GM12874 (cell line): ENCODE results near the gene LRIG1.

ENCODE experiments used
- CTCF ChIP-seq: IDR thresholded peaks from 2 replicates; pipeline ENCODE4 v1.5.1; 2011; ENCODE audit warnings: low read depth, mild to moderate bottlenecking, control low read depth, low read length, moderate library complexity; ENCODE audit not compliant: insufficient read depth

Gene LRIG1

GRCh38 chr3:66396888-66397287 lies 103.9 kb downstream of the LRIG1 start:
- TF ChIP-seq CTCF = no peak

DNA sequence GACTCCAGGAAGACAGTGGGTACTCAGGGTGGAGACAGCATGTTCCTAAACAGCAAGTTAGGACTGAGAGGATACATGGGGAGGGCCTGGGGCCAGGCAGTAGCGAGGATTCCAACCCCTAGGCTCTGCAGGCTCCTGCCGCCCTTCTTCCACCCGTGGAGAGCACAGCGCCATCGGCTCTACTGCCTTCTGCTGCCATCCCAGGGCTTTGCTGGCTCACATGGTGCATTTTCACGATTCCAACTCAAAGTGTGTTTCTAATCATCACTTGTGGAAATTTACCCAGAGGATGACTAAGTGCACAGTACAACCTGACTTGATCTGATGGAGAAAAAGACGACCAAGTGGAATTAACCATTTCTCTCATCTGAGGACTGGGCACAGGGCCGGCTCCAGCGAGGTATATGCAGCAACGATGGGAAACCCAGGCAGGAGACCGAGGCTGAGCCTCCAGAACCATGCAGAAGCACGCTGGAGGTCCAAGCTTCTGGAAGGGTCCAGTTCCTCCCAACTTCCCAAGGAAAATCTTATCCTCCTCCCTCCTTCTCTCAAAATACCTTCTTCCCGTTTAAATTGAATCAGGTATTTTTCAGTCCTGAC lies 104.6 kb downstream of the LRIG1 start:
- no peak for TF ChIP-seq CTCF

DNA sequence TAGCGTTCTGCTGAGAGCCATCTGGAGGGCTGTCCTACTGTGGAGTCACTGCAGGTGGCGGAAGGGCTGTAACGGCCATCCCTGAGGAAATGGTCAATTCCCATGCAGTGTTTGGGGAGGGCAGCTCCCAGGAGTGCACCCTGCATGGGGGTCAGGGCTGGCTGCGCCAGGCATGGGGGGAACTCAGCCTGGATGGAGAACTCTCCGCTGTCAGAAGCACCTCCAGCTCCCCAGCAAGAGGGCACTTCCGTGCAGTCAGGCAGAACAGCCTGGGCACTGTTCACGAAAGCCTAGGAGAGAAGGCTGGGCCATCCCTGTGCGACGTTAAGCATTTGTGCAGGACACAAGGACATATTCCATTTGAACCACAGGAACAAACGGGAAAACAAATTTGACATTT lies 105.2 kb downstream of the LRIG1 start:
- no peak for TF ChIP-seq CTCF

GRCh38 chr3:66394753-66395249 lies 106.0 kb downstream of the LRIG1 start:
- TF ChIP-seq CTCF = no peak

DNA sequence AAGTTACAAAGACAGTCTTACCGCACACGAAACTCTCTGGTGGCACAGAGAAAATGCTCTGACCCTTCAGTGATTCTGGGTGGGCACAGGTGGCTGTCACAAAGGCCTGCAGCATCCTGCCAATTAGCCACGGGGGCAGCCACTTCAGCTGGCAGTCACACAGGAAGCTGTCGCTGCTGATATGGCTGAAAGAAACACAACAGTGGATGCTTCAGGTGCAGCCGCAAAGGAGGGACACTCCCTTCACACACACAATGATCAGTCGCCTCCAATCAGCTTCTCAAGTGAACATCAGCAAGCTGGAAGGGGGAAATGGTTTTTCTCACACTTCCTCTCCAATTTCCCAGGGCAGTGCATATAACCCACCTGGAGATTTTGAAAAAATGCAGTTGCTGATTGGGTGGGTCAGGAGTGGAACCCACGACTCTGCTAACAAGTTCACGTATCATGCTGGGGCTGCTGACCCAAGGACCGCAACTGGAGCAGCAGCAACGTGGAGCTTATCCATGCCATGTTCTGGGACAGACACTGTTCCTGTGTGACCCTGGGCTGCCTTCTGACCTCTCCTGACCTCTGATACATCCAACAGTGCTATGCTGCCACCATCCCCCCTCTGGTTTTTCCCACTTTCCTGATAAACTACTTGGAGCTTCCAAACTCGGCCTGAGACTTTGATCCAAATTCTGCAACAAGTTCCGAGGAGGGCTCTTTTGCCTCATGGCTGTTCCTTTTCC lies 106.6 kb downstream of the LRIG1 start:
- no peak for TF ChIP-seq CTCF

GRCh38 chr3:66393333-66394005 lies 107.4 kb downstream of the LRIG1 start:
- TF ChIP-seq CTCF = no peak

GRCh38 chr3:66392966-66393332 lies 107.9 kb downstream of the LRIG1 start:
- no peak for TF ChIP-seq CTCF
